HFF-Myc (cell line): ENCODE measurements around the gene LRRC42.

ENCODE experiments used
- DNase-seq: peaks from one replicate; pipeline ENCODE4 v3.0.0-alpha.2; 2011; ENCODE audit warnings: low read depth; ENCODE audit errors: extremely low read depth
- H3K4me3 ChIP-seq: replicated peaks from 2 replicates; pipeline ENCODE4 v1.5.1; 2011; ENCODE audit warnings: low read depth, mild to moderate bottlenecking, control low read depth, low read length
- TF ChIP-seq, protein P1 (sequence below): IDR thresholded peaks from 2 replicates; pipeline ENCODE4 v1.5.1; 2012; ENCODE audit warnings: mild to moderate bottlenecking, low read depth, low read length, control low read depth; ENCODE audit errors: missing control alignments

LRRC42 gene

DNA sequence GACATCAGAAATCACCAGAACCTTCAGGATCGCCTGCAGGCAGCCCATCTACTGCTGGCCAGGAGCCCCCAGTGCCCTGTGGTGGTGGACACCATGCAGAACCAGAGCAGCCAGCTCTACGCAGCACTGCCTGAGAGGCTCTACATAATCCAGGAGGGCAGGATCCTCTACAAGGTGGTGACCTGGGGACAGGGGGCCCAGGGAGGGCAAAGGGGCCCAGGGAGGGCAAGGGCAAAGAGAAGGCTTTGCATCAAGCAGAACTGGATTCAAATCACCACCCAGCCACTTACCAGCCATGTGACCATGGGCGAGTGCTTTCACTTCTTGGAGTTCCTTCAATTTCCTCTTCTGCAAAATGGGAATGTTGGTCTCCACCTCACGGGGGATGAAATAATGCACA, 40.0 kb upstream of the LRRC42 start:
- TF ChIP-seq, protein P1, sequence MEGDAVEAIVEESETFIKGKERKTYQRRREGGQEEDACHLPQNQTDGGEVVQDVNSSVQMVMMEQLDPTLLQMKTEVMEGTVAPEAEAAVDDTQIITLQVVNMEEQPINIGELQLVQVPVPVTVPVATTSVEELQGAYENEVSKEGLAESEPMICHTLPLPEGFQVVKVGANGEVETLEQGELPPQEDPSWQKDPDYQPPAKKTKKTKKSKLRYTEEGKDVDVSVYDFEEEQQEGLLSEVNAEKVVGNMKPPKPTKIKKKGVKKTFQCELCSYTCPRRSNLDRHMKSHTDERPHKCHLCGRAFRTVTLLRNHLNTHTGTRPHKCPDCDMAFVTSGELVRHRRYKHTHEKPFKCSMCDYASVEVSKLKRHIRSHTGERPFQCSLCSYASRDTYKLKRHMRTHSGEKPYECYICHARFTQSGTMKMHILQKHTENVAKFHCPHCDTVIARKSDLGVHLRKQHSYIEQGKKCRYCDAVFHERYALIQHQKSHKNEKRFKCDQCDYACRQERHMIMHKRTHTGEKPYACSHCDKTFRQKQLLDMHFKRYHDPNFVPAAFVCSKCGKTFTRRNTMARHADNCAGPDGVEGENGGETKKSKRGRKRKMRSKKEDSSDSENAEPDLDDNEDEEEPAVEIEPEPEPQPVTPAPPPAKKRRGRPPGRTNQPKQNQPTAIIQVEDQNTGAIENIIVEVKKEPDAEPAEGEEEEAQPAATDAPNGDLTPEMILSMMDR: no peak
- no peak overlapping the region for H3K4me3 ChIP-seq
- DNase-seq: no peak

DNA sequence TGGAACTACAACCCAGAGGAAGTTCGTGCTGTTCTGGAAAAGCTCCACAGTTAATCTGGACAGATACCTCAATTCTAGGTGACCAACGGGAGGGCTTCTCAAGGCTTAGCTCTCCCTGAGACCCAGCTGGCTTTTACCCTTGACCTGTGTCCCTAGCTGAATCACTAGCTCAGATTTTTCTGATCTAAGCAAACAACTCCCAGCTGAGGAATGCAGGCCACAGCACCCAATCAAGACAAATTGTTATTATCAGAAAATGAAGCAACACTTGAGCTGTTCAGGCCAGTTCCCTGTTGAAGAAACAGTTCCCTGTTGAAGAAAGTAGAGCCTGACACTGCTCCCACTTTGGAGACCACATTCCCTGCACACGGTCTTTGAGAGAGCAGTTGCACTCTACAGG, 36.2 kb upstream of the LRRC42 start:
- DNase-seq: no peak
- no peak overlapping the region for H3K4me3 ChIP-seq
- TF ChIP-seq, protein P1: no peak

DNA sequence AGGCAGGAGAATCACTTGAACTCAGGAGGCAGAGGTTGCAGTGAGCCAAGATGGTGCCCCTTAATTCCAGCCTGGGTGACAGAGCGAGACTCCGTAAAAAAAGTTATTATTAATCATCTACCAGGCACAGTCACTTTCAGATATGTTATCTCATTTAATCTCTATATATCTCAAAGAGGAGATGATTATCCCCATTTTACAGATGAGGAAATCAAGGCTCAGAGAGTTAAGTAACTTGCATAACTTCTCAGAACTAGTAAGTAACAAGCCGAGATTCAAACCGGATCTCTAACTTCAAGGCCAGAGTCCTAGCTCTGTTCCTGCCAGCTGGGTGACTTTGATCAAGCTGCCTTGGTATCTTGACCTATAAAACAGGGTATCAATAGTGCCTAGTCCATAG, 34.7 kb upstream of the LRRC42 start:
- H3K4me3 ChIP-seq: no peak overlapping the region
- DNase-seq: no peak
- TF ChIP-seq, protein P1: no peak

DNA sequence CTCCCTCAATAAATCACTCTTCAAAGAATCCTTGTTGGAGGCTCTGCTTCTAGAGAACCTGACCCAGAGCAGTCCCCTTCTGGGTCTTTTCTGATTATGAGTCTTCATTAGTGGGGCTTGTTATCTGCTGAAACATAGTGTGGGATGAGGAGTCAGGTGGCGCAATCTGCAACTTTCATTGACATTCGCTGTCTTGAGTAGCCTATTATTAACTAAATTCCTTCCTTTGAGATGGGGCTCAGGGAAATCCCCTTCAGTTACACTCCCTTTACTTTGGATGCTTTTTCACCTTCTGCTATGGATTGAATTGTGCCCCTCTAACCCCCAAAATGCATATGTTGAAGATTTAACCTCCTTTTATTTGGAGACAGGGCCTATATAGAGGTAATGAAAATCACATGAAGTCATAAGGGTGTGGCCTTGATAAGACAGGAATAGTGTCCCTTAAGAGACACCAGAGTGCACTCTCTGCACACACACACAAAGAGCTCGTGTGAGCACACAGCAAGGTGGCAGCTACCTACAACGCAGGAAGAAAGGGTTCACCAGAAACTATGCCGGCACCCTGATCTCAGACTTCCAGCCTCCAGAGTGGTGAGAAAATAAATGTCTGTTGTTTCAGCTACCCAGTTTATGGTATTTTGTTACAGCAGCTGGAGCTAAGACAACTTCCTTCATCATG, 32.7 kb upstream of the LRRC42 start:
- TF ChIP-seq, protein P1: no peak

DNA sequence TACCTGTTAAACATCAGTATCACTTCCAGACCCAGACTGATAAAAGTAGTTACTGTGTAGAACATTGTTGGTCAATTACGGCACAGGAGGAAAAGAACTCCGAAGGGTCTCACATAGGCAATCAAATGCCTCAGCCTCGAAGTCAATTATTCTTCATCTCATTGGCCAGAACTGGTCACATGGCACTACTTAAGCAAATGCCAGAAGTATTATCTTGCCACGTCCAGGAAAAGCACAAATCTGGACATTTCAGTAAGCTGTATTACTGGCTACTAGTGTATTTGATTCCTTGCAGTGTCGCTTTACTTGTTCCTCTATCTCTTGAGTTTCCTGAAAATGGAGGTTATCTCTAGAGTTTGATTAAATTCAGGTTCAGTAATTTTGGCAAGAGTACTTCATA, 27.8 kb upstream of the LRRC42 start:
- no peak overlapping the region for H3K4me3 ChIP-seq
- TF ChIP-seq, protein P1: no peak
- DNase-seq: no peak

More for the DNA sequence above, 32.7 kb upstream of the LRRC42 start:
- DNase-seq: no peak
- no peak overlapping the region for H3K4me3 ChIP-seq

DNA sequence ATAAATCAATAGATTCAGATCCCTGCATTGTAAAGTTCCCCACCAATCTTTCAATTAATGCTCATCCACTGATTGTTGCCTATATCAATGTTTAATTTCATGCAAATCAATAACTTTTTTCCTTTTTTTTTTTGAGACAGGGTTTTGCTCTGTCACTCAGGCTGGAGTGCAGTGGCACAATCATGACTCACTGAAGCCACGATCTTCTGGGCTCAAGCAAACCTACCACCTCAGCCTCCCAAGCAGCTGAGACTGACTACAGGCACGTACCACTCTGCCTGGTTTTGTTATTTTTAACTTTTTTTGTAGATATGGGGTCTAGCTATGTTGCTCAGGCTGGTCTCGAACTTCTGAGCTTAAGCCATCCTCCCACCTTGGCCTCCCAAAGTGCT, 26.5 kb upstream of the LRRC42 start:
- no peak overlapping the region for H3K4me3 ChIP-seq
- no peak for DNase-seq
- TF ChIP-seq, protein P1: no peak

DNA sequence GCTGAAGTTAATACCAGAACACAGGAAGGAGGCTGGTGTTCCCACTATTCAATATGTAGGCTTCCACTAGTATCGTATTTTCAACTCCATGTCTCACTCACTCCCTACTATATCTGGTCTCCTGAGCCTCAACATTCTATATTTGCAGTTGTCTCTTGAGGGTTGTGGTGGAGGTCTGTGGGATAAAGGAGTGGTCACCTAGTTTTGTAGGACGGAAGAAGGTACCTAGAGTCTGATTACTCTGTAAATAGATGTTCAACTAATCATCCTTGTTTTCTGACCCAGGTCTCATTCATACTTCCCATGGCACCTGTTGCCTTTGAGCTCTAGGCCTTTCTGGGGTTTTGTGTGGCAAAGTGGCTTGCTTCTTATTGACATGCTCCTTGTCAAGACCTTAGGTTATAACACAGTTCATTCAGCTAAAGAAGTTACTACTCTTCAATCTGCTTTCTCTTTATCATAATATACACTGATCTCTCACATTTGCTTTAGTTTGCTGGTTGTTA, 18.7 kb upstream of the LRRC42 start:
- TF ChIP-seq, protein P1: no peak
- no peak overlapping the region for H3K4me3 ChIP-seq
- DNase-seq: no peak
